Osteoblast (primary cell): ENCODE measurements around the gene CALN1. TPM values are rescaled to one million over a fixed set of nuclear protein-coding genes. Genes with fewer than 3 reads are reported as not detected.

Experiments used
- DNase-seq: peaks from one replicate; pipeline ENCODE4 v3.0.0; 2011; ENCODE audit warnings: low spot score, mixed read lengths; ENCODE audit not compliant: insufficient read length; ENCODE audit errors: missing footprints
- H2AFZ ChIP-seq: 2 replicates; pipeline ENCODE4 v1.6.0; 2011; ENCODE audit warnings: mild to moderate bottlenecking, low read length
- H3K27ac ChIP-seq: 2 replicates; pipeline ENCODE4 v1.5.1; 2011; ENCODE audit warnings: mild to moderate bottlenecking, low read depth, low read length, moderate library complexity
- H3K27me3 ChIP-seq: 2 replicates; pipeline ENCODE4 v1.6.0; 2012; ENCODE audit warnings: mild to moderate bottlenecking, control low read depth, inconsistent platforms, low read length, moderate library complexity; ENCODE audit not compliant: insufficient read depth
- H3K36me3 ChIP-seq: 2 replicates; pipeline ENCODE4 v1.5.1; 2011; ENCODE audit warnings: mild to moderate bottlenecking, low read length, control low read depth, moderate library complexity; ENCODE audit not compliant: insufficient read depth
- H3K4me1 ChIP-seq: 2 replicates; pipeline ENCODE4 v1.5.1; 2011; ENCODE audit warnings: mild to moderate bottlenecking, low read length, control low read depth, moderate library complexity; ENCODE audit not compliant: insufficient read depth
- H3K4me2 ChIP-seq: 2 replicates; pipeline ENCODE4 v1.6.0; 2011; ENCODE audit warnings: mild to moderate bottlenecking, low read length; ENCODE audit not compliant: insufficient read depth
- H3K4me3 ChIP-seq: fragments of 200-600 bp; sonication (generic); 3 replicates; pipeline ENCODE4 v1.5.1; 2012; ENCODE audit warnings: mild to moderate bottlenecking, low read length, inconsistent platforms; ENCODE audit not compliant: insufficient read depth
- H3K79me2 ChIP-seq: 2 replicates; pipeline ENCODE4 v1.6.0; 2012; ENCODE audit warnings: mild to moderate bottlenecking, low read length, control low read depth, inconsistent platforms; ENCODE audit not compliant: insufficient read depth
- H3K9me3 ChIP-seq: 2 replicates; pipeline ENCODE4 v1.5.1; 2011; ENCODE audit warnings: low read depth, low read length, control low read depth
- H4K20me1 ChIP-seq: 2 replicates; pipeline ENCODE4 v1.6.0; 2012; ENCODE audit warnings: mild to moderate bottlenecking, low read length, control low read depth; ENCODE audit not compliant: insufficient read depth
- CTCF ChIP-seq: IDR thresholded peaks from 2 replicates; pipeline ENCODE4 v1.5.1; 2011; ENCODE audit warnings: mild to moderate bottlenecking, low read depth, low read length, moderate library complexity; ENCODE audit errors: extremely low read depth
- total RNA-seq: library from RNA; depleted of rRNA; stranded (reverse); fragments of >200 nt; gene quantifications from 2 replicates; pipeline ENCODE4 v1.2.3, GENCODE V29; 2012

The CALN1 gene
- total RNA-seq, 1 donor: not detected

- no peak for TF ChIP-seq CTCF
- DNase-seq: no peak
- no peaks in the 10 kb centered on the region for H3K4me1 ChIP-seq
- H3K4me3 ChIP-seq: no peak overlapping the region
- H3K27me3 ChIP-seq: no peaks in the 10 kb centered on the region
- H3K36me3 ChIP-seq: no peaks in the 10 kb centered on the region
- H3K79me2 ChIP-seq: no peaks in the 10 kb centered on the region
- H4K20me1 ChIP-seq: no peaks in the 10 kb centered on the region
- H3K9me3 ChIP-seq: no peaks in the 10 kb centered on the region
- no peak overlapping the region for H3K27ac ChIP-seq
- H3K4me2 ChIP-seq: no peak overlapping the region
- no peak overlapping the region for H2AFZ ChIP-seq
Measured at GRCh38 chr7:72292794-72293193, 119.3 kb downstream of the CALN1 start.

- Histone ChIP-seq H3K4me3 (no peak overlapping the region), H3K4me2 (no peak overlapping the region), H3K79me2 (no peaks in the 10 kb centered on the region), H3K27me3 (no peaks in the 10 kb centered on the region), H3K4me1 (no peaks in the 10 kb centered on the region), H3K36me3 (no peaks in the 10 kb centered on the region), H4K20me1 (no peaks in the 10 kb centered on the region), H3K9me3 (no peaks in the 10 kb centered on the region), H2AFZ (no peak overlapping the region), H3K27ac (no peak overlapping the region)
- no peak for TF ChIP-seq CTCF
- DNase-seq: no peak
Measured at GRCh38 chr7:72292118-72292517, 120.0 kb downstream of the CALN1 start.

GRCh38 chr7:72286519-72286918 lies 125.6 kb downstream of the CALN1 start:
- no peak overlapping the region for H3K4me2 ChIP-seq
- H3K27ac ChIP-seq: no peak overlapping the region
- H3K9me3 ChIP-seq: no peaks in the 10 kb centered on the region
- no peak overlapping the region for H2AFZ ChIP-seq
- H3K79me2 ChIP-seq: no peaks in the 10 kb centered on the region
- no peak for TF ChIP-seq CTCF
- H3K36me3 ChIP-seq: no peaks in the 10 kb centered on the region
- no peaks in the 10 kb centered on the region for H3K27me3 ChIP-seq
- H3K4me3 ChIP-seq: no peak overlapping the region
- H4K20me1 ChIP-seq: no peaks in the 10 kb centered on the region
- no peaks in the 10 kb centered on the region for H3K4me1 ChIP-seq
- DNase-seq: no peak

GRCh38 chr7:72283309-72283708 lies 128.8 kb downstream of the CALN1 start:
- TF ChIP-seq CTCF: no peak
- no peak overlapping the region for H3K4me2 ChIP-seq
- H2AFZ ChIP-seq: no peak overlapping the region
- H3K36me3 ChIP-seq: no peaks in the 10 kb centered on the region
- H3K9me3 ChIP-seq: no peaks in the 10 kb centered on the region
- no peak overlapping the region for H3K4me3 ChIP-seq
- H3K79me2 ChIP-seq: no peaks in the 10 kb centered on the region
- H4K20me1 ChIP-seq: no peaks in the 10 kb centered on the region
- H3K4me1 ChIP-seq: no peaks in the 10 kb centered on the region
- H3K27me3 ChIP-seq: no peaks in the 10 kb centered on the region
- no peak overlapping the region for H3K27ac ChIP-seq
- DNase-seq: no peak
